Activated naive CD4-positive, alpha-beta T cell (primary cell): Measurements from ENCODE around the gene SNX7.

Experiments used
- DNase-seq, 4 experiments: peaks; one replicate each; lab custom pipeline; 2025; lab: John Stamatoyannopoulos, UW

Gene SNX7, protein sequence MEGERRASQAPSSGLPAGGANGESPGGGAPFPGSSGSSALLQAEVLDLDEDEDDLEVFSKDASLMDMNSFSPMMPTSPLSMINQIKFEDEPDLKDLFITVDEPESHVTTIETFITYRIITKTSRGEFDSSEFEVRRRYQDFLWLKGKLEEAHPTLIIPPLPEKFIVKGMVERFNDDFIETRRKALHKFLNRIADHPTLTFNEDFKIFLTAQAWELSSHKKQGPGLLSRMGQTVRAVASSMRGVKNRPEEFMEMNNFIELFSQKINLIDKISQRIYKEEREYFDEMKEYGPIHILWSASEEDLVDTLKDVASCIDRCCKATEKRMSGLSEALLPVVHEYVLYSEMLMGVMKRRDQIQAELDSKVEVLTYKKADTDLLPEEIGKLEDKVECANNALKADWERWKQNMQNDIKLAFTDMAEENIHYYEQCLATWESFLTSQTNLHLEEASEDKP

GRCh38 chr1:98661544-98662355 is at the start of gene SNX7:
SNX7 (plus strand) TSS chr1:98661721; CDS start chr1:98661732, 11 bp downstream.
- no peak for DNase-seq

DNA sequence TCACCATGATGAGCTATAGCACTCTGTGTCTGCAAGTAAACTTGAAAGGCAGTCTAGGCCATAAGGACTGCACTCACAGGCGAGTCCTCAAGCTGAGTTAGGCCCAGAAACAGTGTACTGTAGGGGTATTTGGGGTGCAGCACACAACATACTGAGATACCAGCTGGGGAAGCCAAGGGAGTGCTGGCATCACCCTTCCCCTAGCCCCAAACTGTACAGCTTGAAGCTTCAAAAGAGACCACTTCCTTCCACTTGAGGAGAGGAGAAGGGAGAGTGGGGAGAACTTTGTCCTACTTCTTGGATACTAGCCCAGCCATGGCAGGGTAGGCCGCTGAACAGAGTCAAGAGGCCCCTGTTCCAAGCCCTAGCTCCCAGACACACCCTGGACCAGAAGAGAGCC is 24.2 kb upstream of the SNX7 start:
- DNase-seq = no peak

DNA sequence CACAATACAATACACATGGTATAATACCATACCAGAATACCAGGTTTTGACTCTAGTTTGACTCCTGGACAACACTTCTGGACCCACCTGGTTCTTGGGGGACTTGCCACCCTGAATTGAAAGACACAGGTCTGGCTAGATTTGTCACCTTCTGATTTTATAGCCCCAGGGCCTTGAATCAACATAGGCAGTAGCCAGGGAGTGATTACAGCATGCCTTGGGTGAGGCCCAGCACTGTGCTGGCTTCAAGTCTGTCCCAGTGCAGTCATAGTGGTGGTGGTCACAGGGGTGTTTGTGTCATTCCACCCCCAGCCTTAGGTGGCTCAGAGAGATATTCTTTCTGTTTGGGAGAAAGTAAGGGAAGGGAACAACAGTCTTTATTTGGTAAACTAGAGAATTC is 23.3 kb upstream of the SNX7 start:
- DNase-seq = no peak

DNA sequence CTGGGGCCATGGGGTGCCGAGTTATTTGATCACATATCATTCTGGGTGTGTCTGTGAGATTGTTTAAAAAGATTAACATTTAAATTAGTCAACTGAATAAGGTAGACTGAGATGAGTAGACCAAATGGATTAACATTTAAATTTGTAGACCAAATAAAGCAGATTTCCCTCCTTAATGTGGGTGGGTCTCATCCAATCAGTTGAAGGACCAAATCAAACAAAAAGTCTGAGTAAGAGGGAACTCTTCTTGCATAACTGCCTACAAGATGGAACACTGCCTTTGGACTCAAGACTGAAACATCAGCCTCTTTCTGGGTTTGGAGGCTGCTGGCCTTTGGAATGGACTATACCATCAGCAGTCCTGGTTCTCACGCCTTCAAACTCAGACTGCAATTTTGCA is 17.0 kb upstream of the SNX7 start:
- DNase-seq = no peak

GRCh38 chr1:98651116-98651632 is 10.3 kb upstream of the SNX7 start:
- DNase-seq = no peak

GRCh38 chr1:98653123-98653522 is 8.4 kb upstream of the SNX7 start:
- DNase-seq = no peak

- DNase-seq = no peak
Observed at GRCh38 chr1:98659879-98660278, 1.6 kb upstream of the SNX7 start.

DNA sequence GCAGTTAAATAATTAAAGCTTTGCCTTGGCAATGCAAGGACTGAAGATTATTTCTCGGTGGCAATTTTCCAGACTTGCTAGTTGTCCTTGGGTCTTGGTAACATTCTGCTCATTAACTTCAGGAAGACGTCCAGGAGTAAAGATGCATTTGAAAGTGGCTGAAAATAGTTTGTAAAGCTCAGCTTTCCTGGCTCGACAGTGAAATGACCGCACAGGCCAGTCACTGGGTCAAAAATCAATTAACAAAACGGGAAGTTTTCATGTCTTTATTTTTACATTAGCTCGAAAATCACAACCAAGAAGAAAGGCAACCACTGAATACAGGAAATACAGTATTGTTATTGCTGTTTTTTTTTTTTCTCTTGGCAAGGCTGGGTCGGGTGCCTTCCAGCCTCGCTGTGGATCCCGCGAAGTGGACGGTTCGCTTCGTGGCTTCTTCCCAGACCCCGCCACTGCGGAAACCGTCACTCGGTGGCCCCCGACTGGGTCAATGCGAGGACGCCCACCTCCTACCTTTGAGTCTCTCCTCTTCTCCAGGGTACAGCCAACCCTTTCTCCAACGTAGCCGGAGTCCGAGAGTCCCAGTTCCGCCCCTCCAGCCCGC is 479 bp upstream of the SNX7 start:
- DNase-seq = no peak

GRCh38 chr1:98662356-98662670 is 792 bp downstream of the SNX7 start:
- no peak for DNase-seq

DNA sequence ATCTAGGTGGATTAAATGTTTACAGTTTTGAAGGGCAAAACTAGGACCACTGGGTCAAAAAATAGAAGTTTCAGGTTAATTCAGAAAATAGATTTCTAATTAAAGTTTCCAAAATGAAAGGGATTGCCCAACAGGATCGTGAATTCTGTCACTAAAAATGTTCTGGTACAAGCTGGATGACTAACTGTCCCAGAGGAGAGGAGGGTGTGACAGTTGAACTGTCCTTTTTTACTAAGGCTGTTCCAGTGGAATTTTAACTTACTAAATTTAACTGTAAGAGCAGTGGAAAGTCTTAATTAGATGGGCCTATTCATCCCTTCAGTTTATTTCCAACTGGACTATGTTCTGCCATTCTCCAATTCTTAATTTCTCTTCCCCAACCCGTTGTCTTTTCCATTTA is 7.2 kb downstream of the SNX7 start:
- DNase-seq = no peak

DNA sequence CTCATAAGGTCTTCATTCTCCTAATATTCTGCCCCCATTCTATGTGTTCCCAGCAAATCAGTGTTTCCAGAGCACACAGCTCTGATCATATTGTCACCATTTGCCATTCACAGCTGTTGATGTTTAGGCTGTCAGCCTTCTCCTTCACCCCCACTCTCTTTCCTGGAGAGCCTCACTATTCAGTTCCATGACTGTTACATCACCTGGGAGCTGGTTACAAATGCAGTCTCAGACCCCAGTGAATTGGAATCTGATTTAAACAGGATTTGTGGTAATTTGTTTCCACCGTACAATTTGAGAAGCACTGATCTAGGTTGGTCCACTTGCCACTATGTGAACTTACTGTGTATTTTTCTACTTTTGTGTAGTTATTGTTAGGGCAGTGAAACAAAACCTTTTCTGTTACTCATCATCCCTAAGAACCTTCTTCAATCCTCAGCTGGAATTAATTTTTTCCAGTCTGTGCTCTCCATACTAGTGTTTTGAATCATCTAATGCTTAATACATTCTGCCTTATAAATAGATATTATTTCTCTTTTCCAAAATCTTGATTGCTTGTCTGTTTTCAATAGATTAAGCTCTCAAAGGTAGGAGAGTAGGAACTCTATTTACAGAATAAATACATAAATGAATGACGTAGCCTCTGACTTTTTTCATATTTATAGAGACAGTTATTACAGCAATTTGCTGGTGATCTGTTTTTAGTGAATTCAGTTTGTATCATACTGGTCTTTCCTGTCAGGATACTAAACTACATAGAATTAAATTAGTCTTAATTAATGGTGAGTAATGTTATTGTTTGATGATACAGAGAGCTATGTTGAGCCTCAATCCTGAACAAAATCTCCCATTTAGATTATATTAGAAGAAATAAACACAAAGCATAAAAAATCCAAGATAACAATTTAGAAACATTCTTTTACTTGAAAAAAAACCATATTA is 8.1 kb downstream of the SNX7 start:
- no peak for DNase-seq

DNA sequence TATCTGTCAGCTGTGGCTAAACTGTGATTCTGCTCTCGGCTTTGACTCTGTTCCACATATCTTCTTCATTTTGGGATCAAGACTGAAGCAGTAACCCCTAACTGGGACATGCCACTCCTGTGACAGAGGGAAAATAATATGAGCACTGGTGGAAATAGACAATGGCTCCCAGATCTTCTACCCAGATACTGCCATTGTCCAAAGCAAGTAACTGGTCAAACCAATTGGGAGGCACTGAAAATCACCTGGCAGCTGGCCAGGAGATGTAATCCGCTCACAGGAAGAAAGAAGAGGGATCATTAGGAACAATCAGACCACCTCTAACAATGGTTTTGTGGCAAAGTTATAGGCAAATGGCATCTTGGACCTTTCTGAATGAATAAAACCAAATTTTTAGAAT is 10.7 kb downstream of the SNX7 start:
- no peak for DNase-seq

GRCh38 chr1:98674075-98674781 is 12.7 kb downstream of the SNX7 start:
- no peak for DNase-seq

DNA sequence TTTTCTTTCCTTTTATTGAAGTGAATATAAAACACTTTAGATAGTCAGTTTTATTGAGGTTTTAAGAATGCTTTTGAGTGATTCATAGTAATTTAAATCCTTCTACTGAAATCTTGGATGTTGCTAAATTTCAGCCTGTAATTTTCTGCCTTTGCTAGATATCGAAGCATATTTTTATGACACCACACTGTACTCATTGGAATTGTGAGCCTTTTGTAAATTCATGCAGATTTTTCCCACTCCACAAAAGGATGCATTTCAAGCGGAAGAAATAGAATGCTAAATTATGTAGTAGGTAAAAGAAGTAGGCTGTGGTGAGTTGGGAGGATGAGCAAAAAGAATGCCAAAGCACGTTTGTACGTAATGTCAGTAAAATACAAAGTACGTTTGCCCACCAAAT is 13.8 kb downstream of the SNX7 start:
- DNase-seq = no peak

DNA sequence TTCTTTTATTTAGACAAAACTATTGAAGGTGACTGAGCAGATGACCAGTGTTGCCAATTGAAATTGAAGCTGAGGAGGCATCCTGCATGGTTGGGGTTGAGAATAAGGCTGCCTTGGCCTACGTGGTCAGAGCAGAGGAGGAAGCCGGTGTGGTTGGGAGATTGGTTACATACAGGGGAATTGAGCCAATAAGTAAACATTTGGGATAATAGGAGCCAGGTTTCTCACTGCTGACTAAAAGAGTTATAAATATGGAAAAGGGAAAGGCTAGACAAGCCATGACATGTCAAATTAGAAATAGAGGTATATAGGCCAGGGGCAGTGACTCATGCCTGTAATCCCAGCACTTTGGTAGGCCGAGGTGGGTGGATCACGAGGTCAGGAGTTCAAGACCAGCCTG is 15.8 kb downstream of the SNX7 start:
- no peak for DNase-seq

GRCh38 chr1:98681812-98682211 is 20.3 kb downstream of the SNX7 start:
- DNase-seq = no peak

DNA sequence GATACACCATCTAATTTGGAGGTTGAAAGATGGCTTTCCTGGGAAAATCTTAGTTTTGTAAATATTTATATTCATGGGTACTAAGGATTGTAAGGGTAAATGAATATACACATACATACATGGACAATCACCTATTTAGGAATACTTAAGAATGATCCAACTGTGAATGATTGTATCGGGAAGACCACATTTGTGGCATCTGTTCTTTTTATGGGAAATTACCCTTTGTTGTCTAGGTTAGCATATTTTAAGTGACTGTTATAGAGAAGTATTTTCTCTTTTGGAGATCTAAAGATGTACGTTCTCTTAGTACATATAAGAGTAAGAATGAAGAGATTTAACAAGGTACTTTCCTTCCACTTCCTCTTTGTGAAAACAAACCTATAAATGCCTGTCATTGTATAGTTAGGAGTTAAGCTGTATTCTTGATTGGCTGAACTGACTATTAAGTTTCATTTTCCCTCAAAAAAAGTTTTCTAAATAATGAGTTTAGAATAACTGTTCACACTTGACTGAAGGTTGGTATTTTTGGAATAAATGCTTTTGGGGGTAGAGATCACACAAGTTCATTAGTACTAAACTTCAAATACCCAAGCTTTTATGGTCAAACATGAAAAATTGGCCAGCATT is 26.7 kb downstream of the SNX7 start:
- DNase-seq = no peak

GRCh38 chr1:98690576-98690975 is 29.1 kb downstream of the SNX7 start:
- no peak for DNase-seq

DNA sequence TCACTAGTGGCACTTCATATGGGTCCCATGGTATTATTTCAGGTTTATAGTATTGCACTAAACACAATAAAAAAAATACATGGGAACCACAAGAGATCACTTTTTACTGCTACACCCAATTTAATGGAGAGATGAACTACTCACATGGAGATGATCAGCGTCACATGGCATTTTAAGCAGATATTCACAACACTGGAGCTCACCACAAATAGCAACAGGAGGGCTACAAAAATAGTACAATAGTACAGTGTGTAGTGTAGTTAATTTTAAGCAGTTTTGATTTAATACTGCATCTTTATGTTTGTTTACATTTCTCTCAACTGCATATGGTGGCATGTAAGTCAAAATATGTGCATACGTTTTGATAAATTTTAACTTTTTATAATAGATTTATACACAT is 31.0 kb downstream of the SNX7 start:
- no peak for DNase-seq

DNA sequence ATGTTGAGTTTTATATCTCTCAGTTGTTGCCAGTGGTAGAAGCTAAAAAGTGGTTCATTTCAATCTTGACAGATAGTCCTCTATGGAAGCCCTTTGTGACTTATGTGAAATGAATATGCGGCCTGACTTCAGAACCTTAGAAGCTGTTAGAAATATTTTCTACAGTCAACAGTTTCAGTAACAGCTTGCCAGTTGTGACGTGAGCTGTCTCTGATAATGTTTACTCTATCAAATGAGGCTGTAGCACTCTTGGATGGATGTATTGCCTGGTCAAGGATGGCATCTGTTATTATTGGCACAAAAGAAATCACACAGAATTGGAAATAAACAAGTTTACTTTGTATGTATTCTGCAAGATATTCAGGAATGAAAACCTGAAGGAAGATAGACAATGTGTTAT is 31.9 kb downstream of the SNX7 start:
- DNase-seq = no peak

DNA sequence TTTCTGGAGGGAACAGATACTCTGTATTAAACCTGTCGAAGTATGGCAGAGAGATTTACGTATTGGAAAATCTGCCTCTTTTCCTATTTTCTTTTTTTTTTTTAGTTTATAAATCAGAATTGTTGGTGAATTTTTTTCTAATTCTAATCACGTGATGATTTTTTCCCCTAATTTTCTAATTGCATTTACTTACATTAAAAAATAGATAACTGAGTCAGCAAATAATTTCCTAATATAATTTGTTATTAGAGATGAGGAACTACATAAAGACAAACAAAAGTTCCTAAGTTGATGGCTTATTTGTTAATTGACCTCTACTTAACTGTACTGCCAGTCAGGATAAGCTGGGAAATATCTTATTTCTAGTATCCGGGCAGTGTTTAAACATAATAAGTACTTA is 34.6 kb downstream of the SNX7 start:
- DNase-seq = no peak
